Keratinocyte (primary cell): ENCODE measurements around the gene LRRFIP2.

Source experiments
- EZH2 ChIP-seq: IDR thresholded peaks from one replicate; pipeline ENCODE4 v1.6.1; 2012; ENCODE audit warnings: inconsistent platforms, mild to moderate bottlenecking, low read length, moderate library complexity
- TF ChIP-seq, protein P1 (sequence below), 3 experiments: IDR thresholded peaks in 1 of 3; conservative IDR thresholded peaks in 1 of 3; optimal IDR thresholded peaks in 1 of 3; 2 replicates in 2 of 3; 3 replicates in 1 of 3; pipeline versions ENCODE3 to v1.5.1; 2011; ENCODE audit warnings: low read length in 3 of 3, mild to moderate bottlenecking in 3 of 3, moderate library complexity in 2 of 3, control low read depth in 1 of 3, inconsistent platforms in 1 of 3; ENCODE audit not compliant: insufficient read depth in 2 of 3; ENCODE audit errors: extremely low read depth in 1 of 3

DNA sequence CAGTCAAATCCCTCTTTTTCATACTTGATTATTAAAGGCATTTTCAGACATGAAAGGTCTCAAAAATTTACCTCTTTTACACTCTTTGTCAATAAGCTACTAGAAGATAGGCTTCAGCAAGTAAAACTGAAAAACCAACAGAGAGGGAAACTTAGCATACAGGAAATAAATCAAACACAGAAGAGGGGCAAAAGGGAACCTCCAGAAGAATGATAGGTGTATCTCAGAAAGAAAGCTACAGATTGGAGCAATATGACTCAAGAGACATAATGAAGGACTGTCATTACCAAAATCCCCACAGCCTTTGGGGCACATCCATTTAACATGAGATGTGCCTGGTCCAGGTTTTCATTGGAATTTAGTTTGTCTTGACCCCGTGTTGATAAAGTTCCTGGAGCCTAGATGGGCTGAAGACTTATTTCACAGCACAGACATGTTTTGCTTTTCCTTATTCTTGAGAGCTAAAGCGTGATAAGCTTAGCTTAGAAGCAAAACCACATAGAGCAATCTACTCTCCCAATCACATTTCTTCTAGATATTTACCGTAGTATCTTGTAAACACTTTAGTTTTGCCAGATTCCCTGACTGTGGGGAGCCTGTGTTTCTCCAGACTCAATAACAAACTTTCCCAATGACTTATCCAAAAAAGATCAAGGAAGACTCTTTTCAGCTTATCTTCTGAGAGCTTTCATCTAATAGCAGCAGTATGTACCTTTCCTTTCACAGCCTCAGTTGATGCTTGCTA, 11.7 kb downstream of the LRRFIP2 start:
- TF ChIP-seq, protein P1, sequence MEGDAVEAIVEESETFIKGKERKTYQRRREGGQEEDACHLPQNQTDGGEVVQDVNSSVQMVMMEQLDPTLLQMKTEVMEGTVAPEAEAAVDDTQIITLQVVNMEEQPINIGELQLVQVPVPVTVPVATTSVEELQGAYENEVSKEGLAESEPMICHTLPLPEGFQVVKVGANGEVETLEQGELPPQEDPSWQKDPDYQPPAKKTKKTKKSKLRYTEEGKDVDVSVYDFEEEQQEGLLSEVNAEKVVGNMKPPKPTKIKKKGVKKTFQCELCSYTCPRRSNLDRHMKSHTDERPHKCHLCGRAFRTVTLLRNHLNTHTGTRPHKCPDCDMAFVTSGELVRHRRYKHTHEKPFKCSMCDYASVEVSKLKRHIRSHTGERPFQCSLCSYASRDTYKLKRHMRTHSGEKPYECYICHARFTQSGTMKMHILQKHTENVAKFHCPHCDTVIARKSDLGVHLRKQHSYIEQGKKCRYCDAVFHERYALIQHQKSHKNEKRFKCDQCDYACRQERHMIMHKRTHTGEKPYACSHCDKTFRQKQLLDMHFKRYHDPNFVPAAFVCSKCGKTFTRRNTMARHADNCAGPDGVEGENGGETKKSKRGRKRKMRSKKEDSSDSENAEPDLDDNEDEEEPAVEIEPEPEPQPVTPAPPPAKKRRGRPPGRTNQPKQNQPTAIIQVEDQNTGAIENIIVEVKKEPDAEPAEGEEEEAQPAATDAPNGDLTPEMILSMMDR (optimal IDR thresholded peaks at IDR 0.05 in 1 of 3, IDR thresholded peaks at IDR 0.05 in 1 of 3, conservative IDR thresholded peaks at IDR 0.05 in 1 of 3; ENCODE audit: extremely low read depth in 1 of 3, insufficient read depth in 2 of 3, low read length in 3 of 3) = no peak
- TF ChIP-seq EZH2 = no peak
